Activated gamma-delta T cell (primary cell): ENCODE results near the gene COL4A2.

Source experiments
- DNase-seq: peaks from one replicate; lab custom pipeline; 2025; lab: John Stamatoyannopoulos, UW

The COL4A2 gene

GRCh38 chr13:110560601-110561343, 253.7 kb downstream of the COL4A2 start:
- no peak for DNase-seq

DNA sequence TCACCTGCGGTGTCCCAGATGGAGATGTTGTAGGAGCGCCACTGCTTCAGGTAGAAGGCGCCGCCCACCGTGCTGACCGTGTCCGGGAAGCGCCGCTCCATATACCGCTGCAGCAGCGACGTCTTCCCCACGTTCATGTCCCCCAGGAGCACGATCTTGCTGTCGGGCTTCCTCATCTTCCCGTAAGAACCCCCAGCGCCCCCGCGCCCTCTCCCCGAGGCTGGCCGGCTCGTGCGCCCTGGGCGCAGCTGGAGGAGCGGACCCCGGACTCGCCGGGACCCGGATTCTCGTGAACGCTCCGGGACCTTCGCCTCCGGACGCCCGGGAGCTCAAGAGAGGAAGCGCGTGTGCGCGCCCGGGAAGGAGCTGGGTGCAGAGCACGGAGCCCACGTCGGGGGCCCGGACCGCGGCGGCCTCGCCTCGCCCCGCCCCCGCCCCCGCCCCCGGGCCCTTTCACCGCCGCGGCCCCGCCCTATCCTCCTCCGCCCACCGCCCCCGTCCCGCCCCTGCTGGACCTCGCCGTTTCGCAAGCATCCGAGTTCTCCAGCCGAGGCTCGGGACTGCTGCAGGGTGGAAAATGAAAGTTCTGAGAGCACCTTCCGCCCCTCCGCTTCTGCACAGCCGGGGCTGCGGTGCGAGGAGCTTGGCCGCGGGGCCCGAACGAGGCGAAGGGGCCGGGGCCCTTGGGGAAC, 254.4 kb downstream of the COL4A2 start, which contains the start of gene RAB20:
Gene RAB20, minus strand, starts transcription at position 379 of the 692 bp plus-strand sequence. Its CDS starts 203 bp downstream, at position 176.
- DNase-seq: peak; percentile 30

GRCh38 chr13:110562036-110562597, 255.0 kb downstream of the COL4A2 start:
- DNase-seq: no peak
